AG10803 (cell line): Measurements from ENCODE around the gene CAMSAP1.

ENCODE experiments used
- DNase-seq: peaks from one replicate; pipeline ENCODE4 v3.0.0; 2010; ENCODE audit warnings: low read depth
- H3K4me3 ChIP-seq: 2 replicates; pipeline ENCODE4 v1.5.1; 2011; ENCODE audit warnings: mild to moderate bottlenecking, low read length, control low read depth
- TF ChIP-seq, protein P1 (sequence below): conservative IDR thresholded peaks from 2 replicates; pipeline ENCODE4 v1.5.1; 2011; ENCODE audit warnings: mild to moderate bottlenecking, low read length, control low read depth, inconsistent platforms

The CAMSAP1 gene

DNA sequence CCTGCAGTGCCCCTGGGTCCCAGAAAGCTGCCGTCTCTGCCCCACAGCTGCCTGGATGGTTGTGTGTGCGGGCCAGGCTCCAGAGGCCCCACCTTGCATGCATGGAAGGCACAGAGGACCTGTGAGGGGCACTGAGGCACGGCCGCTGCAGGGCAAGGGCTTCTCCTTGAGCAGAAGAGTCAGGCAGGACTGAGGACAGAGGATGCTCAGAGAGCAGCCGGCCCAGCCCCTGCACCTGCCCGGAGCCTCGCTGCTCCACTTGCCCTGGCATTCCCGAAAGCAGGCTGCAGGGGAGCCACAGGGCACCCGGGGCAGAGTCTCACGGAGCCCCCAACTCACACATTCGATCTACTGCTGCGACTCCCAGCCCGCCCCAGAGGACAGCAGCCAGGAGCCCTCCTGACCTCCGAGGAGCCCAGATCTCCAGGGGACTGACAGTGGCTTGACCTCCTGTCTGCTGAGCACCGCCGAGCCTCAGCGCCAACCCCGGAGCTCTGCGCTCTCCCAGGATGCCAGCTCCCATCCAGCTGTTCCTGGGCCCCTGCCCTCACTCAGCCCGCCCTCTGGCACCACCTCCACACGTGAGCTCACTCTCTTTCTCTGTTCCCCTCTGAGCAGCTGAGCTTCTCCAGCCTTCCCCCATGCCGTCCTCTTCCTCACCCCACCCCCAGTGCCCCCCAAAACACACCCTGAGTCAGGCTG lies 110.4 kb downstream of the CAMSAP1 start:
- H3K4me3 ChIP-seq: no peak overlapping the region
- no peak for DNase-seq
- TF ChIP-seq, protein P1, sequence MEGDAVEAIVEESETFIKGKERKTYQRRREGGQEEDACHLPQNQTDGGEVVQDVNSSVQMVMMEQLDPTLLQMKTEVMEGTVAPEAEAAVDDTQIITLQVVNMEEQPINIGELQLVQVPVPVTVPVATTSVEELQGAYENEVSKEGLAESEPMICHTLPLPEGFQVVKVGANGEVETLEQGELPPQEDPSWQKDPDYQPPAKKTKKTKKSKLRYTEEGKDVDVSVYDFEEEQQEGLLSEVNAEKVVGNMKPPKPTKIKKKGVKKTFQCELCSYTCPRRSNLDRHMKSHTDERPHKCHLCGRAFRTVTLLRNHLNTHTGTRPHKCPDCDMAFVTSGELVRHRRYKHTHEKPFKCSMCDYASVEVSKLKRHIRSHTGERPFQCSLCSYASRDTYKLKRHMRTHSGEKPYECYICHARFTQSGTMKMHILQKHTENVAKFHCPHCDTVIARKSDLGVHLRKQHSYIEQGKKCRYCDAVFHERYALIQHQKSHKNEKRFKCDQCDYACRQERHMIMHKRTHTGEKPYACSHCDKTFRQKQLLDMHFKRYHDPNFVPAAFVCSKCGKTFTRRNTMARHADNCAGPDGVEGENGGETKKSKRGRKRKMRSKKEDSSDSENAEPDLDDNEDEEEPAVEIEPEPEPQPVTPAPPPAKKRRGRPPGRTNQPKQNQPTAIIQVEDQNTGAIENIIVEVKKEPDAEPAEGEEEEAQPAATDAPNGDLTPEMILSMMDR: no peak

DNA sequence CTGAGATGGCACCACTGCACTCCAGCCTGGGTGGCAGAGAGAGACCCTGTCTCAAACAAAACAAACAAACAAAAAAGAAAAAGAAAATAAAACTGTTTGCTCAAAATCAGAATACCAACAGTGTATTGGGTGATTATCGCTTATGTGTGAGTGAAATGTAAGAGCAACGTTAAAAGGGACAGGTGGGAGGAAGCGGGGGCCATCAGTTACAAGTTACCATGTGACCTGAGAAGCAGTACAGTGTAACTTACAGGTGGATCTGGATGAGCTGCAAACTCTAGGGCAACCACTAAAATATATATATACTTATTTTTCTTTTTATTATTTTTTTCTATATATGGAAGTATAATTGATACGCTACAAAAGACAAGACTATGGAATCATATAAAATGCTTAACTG lies 112.0 kb downstream of the CAMSAP1 start:
- TF ChIP-seq, protein P1: no peak
- H3K4me3 ChIP-seq: no peak overlapping the region
- DNase-seq: no peak

DNA sequence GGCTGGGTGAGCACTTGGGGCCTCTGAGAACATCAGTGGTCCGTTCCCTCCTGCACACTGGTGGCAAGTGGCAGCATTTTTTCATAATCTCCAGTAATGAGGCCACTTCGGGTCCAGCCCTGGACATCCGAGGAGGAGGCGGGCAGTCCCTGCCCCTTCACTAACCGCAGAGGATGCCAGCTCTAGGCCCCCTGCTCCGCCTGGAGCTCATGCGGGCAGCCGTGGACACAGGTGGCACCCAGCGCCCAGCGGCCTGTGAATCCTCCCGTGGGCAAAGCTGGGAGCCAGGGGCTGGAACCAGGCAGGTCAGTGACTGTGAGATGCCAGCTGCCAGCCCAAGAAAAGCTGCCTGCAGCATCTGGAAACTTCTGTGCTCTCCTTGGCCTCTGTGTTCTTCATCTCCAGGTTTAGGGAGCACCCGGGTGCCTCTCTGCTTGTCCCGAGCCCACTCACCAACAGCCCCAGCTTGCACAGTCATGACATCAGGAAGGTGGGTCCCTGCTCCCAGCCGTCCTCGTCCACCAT lies 112.9 kb downstream of the CAMSAP1 start:
- DNase-seq: no peak
- TF ChIP-seq, protein P1: no peak
- H3K4me3 ChIP-seq: no peak overlapping the region

DNA sequence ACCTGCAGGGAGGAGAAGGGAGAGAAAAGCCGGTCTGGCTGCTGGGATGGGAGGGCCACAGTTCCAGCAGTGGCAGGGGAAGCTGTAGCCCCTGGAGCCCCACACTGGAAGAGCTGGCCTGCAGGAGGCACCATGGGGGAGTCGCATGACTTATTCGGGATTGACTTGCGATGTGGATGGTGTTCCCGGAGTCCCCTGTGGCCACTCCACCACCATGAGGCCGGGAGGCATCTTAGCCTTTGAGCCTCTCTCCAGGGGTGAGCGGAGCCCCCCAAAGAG lies 113.3 kb downstream of the CAMSAP1 start:
- H3K4me3 ChIP-seq: no peak overlapping the region
- TF ChIP-seq, protein P1: no peak
- DNase-seq: no peak

DNA sequence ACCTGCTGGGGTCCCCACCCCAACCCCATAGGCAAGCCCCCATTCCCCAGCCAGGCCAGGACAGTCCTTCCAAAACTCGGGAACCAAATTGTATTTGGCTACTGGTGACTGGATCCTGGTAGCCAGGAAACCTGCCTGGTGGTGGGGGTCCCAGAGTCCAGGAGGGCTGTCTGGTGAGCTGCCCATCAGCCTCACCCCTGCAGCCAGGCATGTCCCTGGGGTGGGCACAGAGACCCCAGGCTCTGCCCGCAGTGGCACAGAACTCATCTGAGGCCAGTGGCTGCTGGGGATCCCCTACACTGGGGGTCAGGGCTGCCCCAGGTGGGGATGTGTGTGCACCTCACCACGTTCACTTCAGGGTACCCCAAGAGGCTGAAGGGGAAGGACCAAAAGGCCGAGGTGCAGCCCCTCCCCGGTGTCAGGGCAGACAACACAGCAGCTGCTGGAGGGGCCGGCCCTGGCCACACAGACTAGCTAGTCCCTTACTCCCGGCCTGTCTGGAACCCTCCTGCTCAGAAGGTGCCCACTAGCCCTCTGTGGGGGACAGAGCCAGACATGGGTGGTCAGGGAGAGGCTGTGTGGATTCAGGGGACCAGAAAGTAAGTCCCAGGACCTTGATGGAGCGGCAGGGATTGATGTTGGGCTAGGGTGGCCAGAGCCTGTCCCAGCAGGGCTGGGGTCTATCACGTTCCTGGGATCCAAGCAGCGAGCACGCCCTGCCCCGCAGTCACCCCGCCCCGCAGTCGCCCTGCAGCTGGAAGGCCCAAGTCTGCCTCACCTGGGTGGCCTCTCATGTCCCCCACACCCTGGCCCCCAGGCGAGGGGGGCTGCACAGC lies 113.9 kb downstream of the CAMSAP1 start:
- TF ChIP-seq, protein P1: no peak
- no peak overlapping the region for H3K4me3 ChIP-seq
- no peak for DNase-seq

DNA sequence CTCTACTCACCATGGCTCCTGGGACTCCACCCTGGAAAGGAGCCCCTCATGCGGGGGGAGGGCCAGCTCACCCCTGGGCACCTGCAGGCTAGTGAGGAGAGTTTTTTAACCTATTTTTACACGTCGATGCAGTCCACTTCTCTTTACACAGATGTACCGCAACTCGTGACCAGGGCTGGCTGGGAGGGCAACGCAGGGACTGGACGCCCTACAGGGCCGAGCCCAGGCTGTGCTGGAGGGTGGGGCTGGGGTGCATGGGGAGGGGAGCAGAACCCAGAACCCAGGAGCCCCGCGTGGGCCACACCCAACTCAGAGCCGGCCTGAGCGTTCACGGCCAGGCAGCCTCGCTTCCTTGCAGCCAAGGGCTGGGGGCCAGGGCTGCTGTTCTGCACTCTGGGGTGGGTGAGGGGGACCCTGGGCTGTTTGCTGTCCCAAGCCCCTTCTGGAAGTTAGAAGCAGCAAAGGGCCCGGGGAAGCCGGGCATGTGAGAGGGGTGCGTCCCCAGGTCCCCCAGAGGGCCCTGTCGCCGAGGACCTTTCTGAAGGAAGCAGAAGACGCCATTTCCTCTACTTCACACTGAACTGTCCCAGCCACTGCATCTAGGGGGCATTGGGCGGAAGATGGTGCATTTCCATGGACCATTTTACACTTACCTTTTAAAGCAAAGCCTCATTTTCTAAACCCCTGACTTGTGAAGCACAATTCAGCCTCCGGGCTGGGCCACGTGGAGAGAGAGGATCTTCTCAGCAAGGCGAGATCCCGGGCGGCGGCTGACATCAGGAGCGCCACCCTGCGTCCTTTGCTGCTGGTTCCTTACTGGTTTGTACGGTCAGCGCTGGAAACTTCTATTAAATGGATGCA lies 114.8 kb downstream of the CAMSAP1 start:
- TF ChIP-seq, protein P1: no peak

More for the DNA sequence above, 114.8 kb downstream of the CAMSAP1 start:
- no peak overlapping the region for H3K4me3 ChIP-seq
- no peak for DNase-seq
